NCI-H526 treated with DMSO at 0.1 percent for 48 hours (cell line): ENCODE results near the gene ATG13.

Experiments
- DNase-seq: peaks from one replicate; lab custom pipeline; 2025; lab: John Stamatoyannopoulos, UW

The ATG13 gene

DNA sequence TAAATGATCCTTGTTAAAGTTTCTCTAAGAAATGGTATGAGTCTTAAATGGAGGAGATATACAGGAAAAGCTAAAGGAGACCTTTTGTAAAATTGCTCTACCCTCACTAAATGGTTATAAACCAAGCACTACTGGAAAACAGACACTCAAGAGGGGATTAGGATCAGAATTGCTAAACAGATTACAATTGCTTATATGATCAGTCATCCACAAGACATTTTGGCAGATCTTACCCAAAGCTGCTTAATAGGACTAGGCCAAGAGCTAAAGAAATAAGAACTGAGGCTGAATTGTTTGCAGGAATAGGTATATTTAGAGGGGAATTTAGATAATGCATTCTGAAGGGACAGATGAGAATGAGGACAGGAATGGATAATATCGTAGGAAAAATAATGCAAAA, 9.8 kb upstream of the ATG13 start:
- DNase-seq, result no peak

DNA sequence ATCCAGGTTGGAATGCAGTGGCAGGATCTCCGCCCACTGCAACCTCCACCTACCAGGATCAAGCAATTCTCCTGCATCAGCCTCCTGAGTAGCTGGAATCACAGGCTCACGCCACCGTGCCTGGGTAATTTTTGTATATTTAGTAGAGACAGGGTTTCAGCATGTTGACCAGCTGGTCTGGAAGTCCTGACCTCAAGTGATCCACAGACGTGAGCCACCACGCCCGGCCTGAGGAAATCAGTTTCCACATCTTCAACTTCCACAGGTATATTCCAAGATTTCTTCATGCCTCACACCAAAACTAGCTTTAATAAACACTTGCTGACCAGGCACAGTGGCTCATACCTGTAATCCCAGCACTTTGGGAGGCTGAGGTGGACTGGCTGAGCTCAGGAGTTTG, 8.0 kb upstream of the ATG13 start:
- no peak for DNase-seq

DNA sequence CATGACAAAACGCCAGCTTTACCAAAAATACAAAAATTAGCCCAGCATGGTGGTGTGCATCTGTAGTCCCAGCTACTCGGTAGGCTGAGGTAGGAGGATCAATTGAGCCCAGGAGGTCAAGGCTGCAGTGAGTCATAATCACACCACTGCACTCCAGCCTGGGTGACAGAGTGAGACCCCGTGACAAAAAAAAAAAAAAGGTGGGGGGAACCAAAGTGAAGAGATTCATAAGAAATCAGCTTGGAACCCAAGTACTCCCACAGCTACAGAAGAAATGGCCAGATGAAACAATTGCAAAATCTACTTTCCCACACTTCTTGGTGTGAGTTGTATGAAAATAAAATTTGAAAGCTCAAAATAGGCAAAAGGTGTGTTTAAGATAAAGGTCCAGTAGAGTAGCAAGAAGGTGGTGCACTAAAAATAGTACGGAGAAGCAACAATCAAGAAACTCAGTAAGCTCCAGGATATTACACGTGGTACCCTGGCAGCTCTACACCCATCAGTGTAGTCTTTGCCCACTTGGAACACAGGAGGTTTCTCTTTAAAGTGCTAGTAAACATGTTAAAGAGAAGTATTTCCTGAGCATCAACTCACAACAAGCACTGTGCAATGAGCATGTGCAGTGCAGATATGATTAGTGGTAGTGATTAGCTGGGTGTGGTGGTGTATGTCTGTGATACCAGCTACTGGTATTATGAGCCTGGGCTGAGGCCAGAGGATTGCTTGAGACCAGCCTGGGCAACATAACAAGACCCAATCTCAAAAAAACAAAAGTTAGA, 5.6 kb upstream of the ATG13 start:
- no peak for DNase-seq

DNA sequence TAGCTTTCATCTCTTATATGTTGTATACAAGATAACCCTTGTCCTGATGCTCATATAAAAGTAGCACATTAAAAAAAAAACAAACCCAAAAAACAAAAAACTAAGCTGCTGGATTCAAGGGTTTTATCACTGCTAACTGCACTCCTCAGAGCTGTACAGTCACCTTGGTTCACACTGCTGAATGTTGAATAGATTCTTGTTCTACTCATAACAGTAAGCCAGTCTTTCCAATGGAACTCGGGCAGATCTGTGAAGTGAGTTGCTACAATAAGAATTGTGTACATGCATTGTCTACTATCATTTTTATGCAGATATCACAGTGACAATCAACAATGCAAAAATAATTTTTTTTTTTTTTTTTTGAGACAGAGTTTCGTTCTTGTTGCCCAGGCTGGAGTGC, 5.0 kb upstream of the ATG13 start:
- DNase-seq, result no peak

DNA sequence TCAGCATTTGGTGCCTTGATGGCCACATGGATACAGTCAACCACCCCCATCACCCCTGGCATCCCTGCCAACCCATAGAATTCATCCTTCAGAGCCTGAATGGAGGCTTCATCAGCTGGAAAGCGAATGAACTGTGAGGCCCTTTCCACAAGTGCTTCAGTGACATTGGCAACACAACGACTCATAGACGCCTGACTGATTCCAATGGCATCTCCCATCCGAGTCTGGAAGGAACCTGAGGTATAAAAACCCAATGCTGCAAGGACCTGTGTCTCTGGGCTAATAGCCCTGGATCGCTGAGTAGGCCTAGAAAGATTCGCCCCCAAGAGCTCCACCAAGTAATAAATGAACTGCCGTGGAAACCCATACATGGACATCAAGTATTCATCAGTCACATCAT, 1.6 kb upstream of the ATG13 start:
- no peak for DNase-seq

DNA sequence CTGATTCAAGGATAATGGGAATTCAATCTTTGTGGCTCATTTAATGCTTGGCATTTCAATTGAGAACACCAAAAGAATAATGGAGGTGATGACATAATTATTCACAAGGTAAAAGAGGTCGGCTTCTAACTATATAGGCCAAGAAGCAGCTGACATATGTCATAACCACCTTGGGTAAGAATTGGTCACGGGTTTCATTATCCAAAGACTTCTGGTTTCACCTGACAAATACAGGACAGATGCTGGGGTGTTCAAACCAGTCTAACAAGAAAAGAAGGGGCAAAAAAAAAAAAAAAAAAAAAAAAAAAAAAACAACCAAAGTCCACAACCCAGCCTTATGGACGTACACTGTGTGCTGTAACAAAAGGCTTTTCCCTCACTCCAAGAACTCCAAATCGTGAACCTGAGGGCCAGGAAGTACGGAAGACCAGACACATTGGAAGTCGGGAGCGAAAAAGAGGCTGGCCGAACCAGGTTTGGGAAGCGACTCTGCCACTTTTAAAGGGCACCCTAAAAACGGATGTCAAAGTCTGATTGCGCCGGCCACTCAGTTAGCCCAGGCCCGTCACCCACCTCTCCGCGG, 711 bp upstream of the ATG13 start:
- no peak for DNase-seq

DNA sequence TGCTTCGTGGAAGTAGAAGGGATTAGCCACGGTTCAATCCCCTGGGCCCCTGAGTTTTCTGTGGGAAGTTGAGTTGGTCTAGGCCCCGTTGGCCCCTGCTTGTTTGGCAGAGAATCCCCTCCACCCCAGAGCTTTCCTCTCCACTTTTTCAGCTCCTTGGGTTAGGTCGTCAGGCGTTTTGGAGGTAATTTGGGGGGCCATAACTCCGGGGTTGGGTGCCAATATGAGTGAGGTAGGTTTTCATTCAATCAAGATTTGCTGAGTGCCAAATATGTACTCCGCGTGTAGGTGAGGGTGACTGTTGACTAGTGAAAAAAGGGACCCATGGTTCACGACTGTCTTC, 590 bp downstream of the ATG13 start:
- DNase-seq, result no peak

DNA sequence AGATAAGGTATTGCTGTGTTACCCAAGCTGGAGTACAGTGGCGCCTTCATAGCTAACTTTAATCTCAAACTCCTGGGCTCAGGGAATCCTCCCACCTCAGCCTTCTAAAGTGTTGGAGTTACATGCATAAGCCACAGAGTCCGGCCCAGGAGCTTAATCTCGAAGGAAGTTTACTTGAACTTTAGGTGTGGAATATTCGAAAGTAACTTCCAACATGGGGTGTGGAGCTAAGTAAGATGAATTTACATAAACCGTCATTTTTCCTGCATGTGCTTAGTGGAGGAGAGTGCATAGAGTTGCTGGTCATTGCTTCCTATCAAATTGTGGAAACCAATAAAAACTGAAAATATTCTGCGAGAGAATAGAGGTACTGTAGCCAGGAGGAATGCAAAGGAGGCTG, 1.5 kb downstream of the ATG13 start:
- DNase-seq, result no peak

DNA sequence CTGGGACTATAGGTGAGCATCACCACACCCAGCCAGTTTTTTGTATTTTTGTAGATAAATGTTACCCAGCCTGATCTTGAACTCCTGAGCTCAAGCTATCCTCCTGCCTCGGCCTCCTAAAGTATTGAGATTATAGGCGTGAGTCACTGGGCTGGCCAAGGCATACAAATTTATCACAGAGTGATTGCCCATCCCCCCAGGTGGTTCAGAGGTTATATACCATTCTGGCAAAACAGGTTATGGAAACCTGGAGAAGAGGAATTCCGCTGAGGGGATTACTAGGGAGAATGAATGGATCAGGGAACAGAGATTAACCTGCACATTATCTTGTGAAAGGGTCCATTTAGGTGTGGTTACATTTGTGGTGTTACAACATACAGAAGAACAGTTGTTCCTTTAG, 8.1 kb downstream of the ATG13 start:
- no peak for DNase-seq

DNA sequence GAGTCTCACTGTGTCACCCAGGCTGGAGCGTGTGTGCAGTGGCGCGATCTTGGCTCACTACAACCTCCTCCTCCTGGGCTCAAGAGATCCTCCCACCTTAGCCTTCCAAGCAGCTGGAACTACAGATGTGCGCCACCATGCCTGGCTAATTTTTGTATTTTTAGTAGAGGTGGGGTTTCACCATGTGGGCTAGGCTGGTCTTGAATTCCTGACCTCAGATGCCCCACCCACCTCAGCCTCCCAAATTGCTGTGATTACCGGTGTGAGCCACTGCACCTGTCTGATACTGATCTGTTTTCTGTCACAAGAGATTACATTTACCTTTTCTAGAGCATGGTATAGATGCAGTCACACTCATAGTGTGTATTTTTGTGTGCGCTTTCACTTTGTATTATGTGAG, 11.6 kb downstream of the ATG13 start:
- no peak for DNase-seq

DNA sequence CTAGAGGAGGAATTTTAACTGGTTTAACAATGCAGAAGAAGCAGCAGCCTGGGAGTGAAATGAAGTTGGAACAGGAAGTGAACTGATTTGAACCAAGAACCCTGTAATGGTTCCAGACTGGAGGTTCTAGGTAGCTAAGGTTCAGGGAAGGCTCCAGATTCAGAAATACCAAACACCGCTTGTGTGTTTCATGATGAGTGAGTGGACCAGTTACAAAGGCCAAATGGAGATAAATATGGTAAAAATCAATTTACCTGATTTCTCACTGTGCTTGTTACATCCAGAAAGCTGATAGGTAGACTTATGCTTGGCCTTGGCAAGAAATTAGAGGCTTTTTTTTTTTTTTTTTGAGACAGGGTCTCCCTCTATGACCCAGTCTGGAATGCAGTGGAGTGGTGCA, 12.9 kb downstream of the ATG13 start:
- no peak for DNase-seq

DNA sequence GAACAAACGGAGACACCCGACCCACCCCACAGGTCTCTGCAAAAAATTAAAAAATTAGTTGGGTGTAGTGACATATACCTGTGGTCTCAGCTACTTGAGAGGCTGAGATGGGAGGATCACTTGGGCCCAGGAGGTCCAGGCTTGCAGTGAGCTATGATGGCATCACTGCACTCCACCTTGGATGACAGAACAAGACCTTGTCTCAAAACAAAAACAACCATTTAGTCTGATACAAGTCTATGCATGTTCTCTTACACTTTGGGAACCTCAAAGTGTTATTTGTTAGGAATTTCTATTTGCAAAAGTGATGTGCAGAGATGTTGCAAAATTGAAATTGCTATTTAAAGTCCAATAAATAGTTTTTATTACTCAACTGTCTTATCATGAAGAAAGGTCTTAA, 14.3 kb downstream of the ATG13 start:
- no peak for DNase-seq

DNA sequence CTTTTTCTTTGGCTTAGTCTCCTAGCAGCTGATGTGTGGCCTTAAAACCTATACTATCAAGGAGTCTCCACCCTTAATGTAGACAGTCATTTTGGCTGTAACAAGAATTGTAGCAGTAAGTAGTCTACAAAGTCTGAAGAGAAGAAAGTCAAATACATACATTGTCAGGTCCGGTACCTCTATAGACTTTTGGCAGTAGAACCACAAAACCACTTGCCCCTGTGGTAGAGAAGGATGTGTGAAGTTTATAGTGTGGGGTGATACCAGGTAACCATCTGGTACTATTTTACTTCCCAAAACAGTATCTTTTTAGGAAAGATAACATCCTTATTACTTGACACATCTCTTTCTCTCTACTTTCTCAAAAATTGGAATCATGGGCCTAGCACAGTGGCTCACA, 15.1 kb downstream of the ATG13 start:
- DNase-seq, result no peak

DNA sequence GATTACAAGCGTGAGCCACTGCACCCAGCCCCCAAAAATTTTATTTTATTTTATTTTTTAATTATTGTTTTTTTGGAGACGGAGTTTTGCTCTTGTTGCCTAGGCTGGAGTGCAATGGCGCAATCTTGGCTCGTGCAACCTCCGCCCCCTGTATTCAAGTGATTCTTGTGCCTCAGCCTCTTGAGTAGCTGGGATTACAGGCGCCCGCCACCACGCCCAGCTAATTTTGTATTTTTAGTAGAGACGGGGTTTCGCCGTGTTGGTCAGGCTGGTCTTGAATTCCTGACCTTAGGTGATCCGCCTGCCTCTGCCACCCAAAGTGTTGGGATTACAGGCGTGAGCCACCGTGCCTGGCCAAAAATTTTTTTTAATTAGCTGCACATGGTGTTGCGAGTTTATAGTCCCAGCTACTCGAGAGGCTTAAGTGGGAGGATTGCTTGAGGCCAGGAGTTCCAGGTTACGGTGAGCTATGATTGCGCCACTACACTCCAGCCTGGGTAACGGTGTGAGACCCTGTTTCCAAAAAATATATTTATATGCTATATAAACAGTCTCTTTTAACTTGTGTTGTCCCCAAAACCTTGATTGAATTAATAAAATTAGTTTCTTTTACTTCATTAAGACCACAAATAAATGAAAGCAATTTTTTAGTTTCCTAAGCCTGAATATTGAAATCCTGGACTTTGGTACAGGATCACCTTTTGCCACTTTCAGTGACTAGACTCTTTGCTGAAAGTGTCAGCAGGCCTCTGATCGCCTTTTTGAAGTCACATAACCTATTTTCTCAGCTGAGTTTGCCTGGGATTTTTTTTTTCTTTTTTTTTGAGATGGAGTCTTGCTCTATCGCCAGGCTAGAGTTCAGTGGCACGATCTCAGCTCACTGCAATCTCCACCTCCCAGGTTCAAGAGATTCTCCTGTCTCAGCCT, 16.2 kb downstream of the ATG13 start:
- no peak for DNase-seq

DNA sequence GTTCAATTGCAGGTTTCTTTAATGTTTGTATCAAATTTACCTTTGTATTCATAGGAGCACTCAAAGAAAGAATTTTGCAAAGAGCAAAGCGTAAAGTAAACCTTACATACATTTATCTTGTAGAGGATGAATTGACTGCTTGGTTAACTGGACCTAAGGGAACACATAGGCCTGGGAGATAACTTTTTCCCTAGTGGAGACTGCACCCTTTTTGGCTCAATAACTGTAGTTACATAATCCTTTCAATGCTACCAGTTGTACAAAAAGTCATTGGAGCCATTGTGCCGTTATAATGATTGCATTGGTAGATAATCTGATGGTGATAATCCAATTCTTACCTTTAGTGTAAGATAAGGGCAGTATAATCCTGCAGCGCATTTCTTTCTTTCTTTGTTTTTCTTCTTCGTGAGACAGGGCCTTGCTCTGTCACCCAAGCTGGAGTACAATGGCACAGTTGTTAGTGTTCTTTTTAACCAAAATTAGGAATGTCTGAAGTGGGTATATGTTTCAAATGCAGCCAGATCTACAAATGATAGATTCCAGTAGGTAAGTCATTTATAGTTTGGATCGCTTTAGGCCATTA, 18.3 kb downstream of the ATG13 start:
- no peak for DNase-seq

DNA sequence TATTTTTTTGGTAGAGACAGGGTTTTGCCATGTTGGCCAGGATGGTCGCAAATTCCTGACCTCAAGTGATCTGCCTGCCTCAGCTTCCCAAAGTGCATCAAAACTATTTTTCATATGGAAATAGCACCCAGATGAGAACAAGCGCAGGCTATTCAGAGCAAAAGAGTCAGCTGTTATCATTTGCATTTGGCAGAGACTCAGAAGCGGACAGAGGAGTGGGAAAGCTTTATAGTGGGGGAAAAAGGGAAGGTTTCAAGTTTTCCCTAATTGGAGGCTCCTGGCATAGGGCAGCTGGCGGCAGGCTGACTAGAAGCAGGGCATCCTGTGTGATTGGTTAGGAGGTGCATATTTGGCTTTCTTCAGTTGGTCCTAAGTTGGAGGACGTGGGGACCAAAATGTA, 20.2 kb downstream of the ATG13 start:
- DNase-seq, result peak; percentile 58

DNA sequence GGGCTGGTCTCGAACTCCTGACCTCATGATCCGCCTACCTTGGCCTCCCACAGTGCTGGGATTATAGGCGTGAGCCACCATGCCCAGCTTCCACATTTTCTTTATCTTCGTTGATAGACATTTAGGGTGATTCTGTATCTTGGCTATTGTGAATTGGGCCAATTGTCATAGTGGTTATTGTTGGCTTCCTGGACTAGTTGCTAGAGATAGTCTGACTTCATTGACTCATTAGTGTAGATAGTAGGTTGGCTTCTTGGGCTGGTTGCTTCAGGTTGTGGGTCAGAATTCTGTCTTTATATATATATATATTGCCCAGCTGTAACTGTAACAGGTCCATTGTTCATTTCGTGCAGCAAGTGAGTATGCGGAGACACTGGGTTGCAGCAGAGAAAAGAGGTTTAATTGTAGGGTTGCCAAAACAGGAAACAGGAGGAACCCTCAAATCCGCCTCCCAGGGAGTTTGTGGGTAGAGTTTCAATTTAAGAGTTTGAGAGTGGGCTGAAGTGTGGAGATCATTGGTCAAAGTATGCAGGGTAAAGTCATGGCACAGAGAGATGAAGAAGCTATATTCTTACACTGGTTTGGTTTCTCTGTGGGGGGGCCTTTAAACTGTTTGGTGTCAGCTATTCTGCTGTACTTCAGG, 22.0 kb downstream of the ATG13 start:
- DNase-seq, result no peak

DNA sequence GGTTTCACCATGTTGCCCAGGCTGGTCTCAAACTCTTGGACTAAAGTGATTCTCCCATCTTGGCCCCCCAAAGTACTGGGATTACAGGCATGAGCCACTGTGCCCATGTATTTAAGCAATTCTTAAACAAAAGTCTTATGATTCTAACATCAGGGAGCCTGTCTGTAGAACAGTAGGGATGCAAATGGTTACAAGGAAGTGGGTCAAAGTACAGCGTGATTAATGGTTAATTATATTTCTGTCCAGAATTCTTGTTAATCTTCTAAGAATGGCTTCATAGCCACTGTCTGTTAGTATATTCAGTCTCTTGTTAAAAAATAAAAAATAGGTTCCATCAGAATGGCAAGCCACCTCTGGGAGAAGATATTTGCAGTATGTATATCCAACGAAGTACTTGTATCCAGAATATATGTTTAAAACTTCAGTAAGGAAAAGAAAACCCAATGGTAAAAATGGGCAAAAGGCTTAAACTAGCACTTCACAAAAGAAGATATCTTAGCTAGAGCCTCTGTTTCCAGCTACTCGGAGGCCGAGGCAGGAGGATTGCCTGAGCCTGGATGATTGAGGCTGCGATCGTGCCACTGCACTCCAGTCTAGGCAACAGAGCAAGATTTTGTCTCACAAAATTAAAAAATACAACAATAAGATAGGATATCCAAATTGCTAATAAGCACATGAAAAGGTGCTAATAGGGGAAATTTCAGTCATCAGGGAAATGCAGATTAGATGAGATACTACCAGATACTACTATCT, 22.9 kb downstream of the ATG13 start:
- DNase-seq, result no peak

DNA sequence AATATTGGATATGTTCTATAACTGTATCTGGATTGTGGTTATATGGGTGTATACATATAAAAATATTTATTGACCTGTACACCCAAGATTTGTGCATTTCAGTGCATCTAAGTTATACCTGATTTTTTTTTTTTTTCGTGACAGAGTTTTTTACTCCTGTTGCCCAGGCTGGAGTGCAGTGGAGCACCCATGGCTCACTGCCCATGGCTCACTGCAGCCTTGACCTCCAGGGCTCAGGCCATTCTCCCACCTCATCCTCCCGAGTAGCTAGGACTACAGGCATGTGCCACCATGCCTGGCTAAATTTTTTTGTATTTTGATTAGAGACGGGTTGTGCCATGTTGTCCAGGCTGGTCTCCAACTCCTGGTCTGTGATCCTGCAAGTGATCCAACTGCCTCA, 24.3 kb downstream of the ATG13 start:
- DNase-seq, result no peak

DNA sequence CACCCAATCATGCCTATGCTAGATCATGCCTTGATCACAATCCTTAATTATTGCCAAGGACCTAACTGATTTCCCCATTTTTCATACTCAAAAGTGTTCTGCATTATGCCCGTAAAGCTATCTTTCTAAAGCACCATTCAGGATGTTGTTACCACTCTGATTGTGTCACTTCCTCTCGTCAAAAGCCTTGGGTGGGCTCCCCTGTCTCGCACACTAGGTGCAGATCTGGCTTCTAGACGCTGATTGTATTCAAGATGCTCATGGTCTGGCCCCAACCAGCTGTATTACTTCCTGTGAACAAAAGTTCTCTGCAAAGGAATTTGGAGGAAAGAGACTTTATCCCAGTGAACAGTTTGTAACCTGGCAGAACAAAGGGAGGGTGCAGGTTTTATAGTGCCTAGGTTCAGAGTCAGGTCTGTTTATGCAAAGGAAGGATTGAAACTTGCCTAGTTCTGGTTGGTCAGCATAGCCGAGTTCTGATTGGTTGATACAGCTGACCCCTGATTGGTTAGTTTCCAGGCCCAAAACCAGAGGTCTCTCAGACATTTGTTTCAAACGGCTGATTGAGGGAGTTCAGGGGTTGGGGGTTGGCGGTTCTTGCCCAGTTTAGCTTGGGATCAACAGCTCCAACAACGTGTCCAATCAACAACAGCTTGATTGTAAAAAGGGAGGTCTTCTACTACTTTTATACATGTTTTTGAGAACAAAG, 25.4 kb downstream of the ATG13 start:
- no peak for DNase-seq

DNA sequence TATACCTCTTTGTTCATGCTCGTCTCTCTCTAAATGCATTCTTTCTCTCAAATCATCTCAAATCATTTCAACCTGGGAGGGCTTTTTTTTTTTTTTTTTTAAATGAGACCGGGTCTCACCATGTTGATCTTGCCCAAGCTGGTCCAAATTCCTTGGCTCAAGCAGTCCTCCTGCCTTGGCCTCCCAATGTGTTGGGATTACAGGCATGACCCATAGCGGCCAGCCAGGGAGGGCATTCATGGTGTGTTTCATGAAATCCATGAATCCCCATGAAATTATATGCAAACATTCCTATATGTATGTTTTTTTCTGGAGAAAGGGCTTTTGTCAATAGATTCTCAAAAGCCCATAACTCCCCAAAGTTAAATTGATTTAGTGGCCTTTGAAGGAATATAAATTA, 26.2 kb downstream of the ATG13 start:
- DNase-seq, result no peak
